NT2/D1 (cell line): ENCODE measurements around the gene LRRC41.

Experiments used
- DNase-seq: peaks from one replicate; pipeline ENCODE4 v3.0.0-alpha.2; 2011; ENCODE audit warnings: low read depth, low spot score
- H3K27me3 ChIP-seq: 2 replicates; pipeline ENCODE4 v1.6.0; 2011; ENCODE audit warnings: mild to moderate bottlenecking; ENCODE audit not compliant: insufficient read length, insufficient read depth
- H3K36me3 ChIP-seq: 2 replicates; pipeline ENCODE4 v1.6.1; 2011; ENCODE audit warnings: mild to moderate bottlenecking, low read length, mixed read lengths; ENCODE audit not compliant: insufficient read depth, insufficient read length
- H3K4me1 ChIP-seq: 2 replicates; pipeline ENCODE4 v1.5.1; 2011; ENCODE audit not compliant: insufficient read depth, insufficient read length
- H3K4me3 ChIP-seq: 2 replicates; pipeline ENCODE4 v1.5.1; 2011; ENCODE audit warnings: low read depth; ENCODE audit not compliant: insufficient read length
- H3K9ac ChIP-seq: 2 replicates; pipeline ENCODE4 v1.6.0; 2011; ENCODE audit warnings: low read depth; ENCODE audit not compliant: insufficient read length
- H3K9me3 ChIP-seq: 2 replicates; pipeline ENCODE4 v1.5.1; 2011; ENCODE audit warnings: mild to moderate bottlenecking, low read length; ENCODE audit not compliant: insufficient read depth
- SUZ12 ChIP-seq: IDR thresholded peaks from 2 replicates; pipeline ENCODE4 v1.6.1; 2011; ENCODE audit not compliant: insufficient read length, insufficient read depth; ENCODE audit errors: extremely low read depth
- YY1 ChIP-seq: IDR thresholded peaks from 2 replicates; pipeline ENCODE4 v1.6.1; 2011; ENCODE audit not compliant: insufficient read length, insufficient read depth
- ZNF274 ChIP-seq: IDR thresholded peaks from 2 replicates; pipeline ENCODE4 v1.6.1; 2011; ENCODE audit warnings: mild to moderate bottlenecking, low read depth, low read length

LRRC41 gene

GRCh38 chr1:46317323-46317722 is 13.9 kb upstream of the LRRC41 start:
- Histone ChIP-seq H3K4me1 (peaks cover 11% of the 10 kb centered on the region), H3K27me3 (no peaks in the 10 kb centered on the region), H3K9ac (no peak overlapping the region), H3K9me3 (no peaks in the 10 kb centered on the region), H3K4me3 (no peak overlapping the region), H3K36me3 (peaks cover 54% of the 10 kb centered on the region)
- no peak for DNase-seq
- no peak for TF ChIP-seq YY1

- no peaks in the 10 kb centered on the region for H3K27me3 ChIP-seq
- peaks cover 68% of the 10 kb centered on the region for H3K36me3 ChIP-seq
- H3K9me3 ChIP-seq: no peaks in the 10 kb centered on the region
- H3K4me3 ChIP-seq: no peak overlapping the region
- no peak for DNase-seq
- H3K4me1 ChIP-seq: peaks cover 8% of the 10 kb centered on the region
- no peak for TF ChIP-seq YY1
- TF ChIP-seq ZNF274: no peak
- no peak for TF ChIP-seq SUZ12
- no peak overlapping the region for H3K9ac ChIP-seq
These were observed 12.4 kb upstream of the LRRC41 start for GRCh38 chr1:46315669-46316403.

DNA sequence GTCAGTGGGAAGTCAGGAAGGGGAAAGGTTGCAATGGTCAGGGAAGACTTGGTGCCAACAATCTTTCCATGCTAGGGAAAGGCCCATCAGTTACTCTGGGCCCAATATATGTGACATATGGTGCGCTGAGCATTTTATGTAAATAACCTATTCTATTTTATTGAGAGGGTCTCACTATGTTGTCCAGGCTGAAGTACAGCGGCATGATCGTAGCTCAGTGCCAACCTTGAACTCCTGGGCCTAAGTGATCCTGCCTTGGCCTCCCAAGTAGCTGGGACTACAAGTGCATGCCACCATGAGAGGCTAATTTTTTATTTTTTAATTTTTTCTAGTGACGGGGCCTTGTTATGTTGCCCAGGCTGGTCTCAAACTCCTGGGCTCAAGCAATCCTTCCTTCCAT is 6.9 kb upstream of the LRRC41 start:
- Histone ChIP-seq H3K36me3 (peaks cover 91% of the 10 kb centered on the region), H3K4me1 (peaks cover 9% of the 10 kb centered on the region), H3K9ac (no peak overlapping the region), H3K4me3 (no peak overlapping the region), H3K27me3 (no peaks in the 10 kb centered on the region), H3K9me3 (no peaks in the 10 kb centered on the region)
- DNase-seq: no peak
- TF ChIP-seq ZNF274 (no peak), YY1 (no peak), SUZ12 (no peak)

GRCh38 chr1:46309401-46310159 is 6.2 kb upstream of the LRRC41 start:
- Histone ChIP-seq H3K36me3 (peaks cover 92% of the 10 kb centered on the region), H3K4me3 (no peak overlapping the region), H3K9ac (peak overlapping the region; percentile 25), H3K4me1 (peaks cover 9% of the 10 kb centered on the region), H3K27me3 (no peaks in the 10 kb centered on the region), H3K9me3 (no peaks in the 10 kb centered on the region)
- DNase-seq: no peak
- no peak for TF ChIP-seq YY1
- no peak for TF ChIP-seq SUZ12
- no peak for TF ChIP-seq ZNF274

- DNase-seq: no peak
- TF ChIP-seq SUZ12 (no peak), ZNF274 (no peak), YY1 (no peak)
- Histone ChIP-seq H3K4me1 (peaks cover 11% of the 10 kb centered on the region), H3K4me3 (no peak overlapping the region), H3K9me3 (no peaks in the 10 kb centered on the region), H3K9ac (peak overlapping the region; percentile 7), H3K36me3 (peaks cover 60% of the 10 kb centered on the region), H3K27me3 (no peaks in the 10 kb centered on the region)
These were observed 2.7 kb upstream of the LRRC41 start for GRCh38 chr1:46306159-46306530.

DNA sequence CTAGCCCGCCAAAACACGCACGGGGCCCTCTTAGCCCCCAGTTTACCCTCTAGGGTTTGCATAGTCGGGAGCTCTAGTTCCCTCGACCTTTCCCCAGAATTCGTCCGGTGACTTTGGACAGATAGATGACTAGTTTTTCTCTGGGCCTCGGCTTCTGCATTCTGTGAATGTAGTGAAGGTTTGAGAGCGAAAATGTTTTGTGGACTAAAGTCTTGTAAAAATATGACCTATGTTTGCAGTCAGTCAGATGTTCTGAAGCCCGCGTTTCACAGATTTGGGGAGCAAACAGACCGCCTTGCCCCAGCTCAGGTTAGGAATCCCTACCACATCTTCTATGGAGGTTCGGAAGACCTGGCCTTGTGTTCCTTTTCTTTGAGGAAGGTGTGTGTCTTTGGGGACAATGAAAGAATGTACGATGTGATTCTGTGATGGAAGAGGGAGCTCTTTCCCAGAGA is 483 bp upstream of the LRRC41 start:
- DNase-seq: no peak
- Histone ChIP-seq H3K9ac (peak overlapping the region; percentile 100), H3K9me3 (no peaks in the 10 kb centered on the region), H3K27me3 (no peaks in the 10 kb centered on the region), H3K4me3 (peak overlapping the region; percentile 98), H3K4me1 (peaks cover 13% of the 10 kb centered on the region), H3K36me3 (peaks cover 49% of the 10 kb centered on the region)
- no peak for TF ChIP-seq ZNF274
- TF ChIP-seq YY1: no peak
- no peak for TF ChIP-seq SUZ12

DNA sequence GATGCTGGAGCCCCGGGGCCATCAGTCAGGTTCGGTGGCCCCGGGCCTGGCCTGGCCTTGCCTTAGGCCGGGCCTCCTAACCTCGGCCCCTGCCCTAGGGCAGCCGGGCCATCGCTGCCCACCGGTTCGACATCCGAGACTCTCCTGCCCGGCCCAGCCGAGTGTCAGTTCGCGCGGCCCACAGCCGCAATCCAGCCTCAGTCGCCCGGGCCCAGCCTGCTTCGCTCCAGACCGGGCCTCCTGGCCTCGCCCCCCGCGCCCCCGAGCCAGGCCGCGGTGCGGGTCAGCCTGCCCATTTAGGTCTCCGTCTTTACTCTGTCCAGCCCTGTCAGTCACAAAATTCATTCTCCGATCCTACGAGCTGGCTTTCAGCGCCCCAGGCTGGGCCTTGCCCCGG is 777 bp downstream of the LRRC41 start:
- Histone ChIP-seq H3K27me3 (no peaks in the 10 kb centered on the region), H3K4me3 (peak overlapping the region; percentile 98), H3K4me1 (peaks cover 15% of the 10 kb centered on the region), H3K36me3 (peaks cover 42% of the 10 kb centered on the region), H3K9me3 (no peaks in the 10 kb centered on the region), H3K9ac (peak overlapping the region; percentile 97)
- DNase-seq: no peak
- TF ChIP-seq ZNF274 (no peak), YY1 (no peak), SUZ12 (no peak)
